HS-5 (cell line): Measurements from ENCODE around the gene CCDC88B.
"Not testable (repeated sequence)": the region's sequence is repeated elsewhere in the genome, so short reads cannot be mapped to it uniquely, and the experiment has no call there.

ENCODE experiments used
- DNase-seq: peaks from one replicate; pipeline ENCODE4 v3.0.0-alpha.2; 2012; ENCODE audit warnings: low read depth

CCDC88B gene

DNA sequence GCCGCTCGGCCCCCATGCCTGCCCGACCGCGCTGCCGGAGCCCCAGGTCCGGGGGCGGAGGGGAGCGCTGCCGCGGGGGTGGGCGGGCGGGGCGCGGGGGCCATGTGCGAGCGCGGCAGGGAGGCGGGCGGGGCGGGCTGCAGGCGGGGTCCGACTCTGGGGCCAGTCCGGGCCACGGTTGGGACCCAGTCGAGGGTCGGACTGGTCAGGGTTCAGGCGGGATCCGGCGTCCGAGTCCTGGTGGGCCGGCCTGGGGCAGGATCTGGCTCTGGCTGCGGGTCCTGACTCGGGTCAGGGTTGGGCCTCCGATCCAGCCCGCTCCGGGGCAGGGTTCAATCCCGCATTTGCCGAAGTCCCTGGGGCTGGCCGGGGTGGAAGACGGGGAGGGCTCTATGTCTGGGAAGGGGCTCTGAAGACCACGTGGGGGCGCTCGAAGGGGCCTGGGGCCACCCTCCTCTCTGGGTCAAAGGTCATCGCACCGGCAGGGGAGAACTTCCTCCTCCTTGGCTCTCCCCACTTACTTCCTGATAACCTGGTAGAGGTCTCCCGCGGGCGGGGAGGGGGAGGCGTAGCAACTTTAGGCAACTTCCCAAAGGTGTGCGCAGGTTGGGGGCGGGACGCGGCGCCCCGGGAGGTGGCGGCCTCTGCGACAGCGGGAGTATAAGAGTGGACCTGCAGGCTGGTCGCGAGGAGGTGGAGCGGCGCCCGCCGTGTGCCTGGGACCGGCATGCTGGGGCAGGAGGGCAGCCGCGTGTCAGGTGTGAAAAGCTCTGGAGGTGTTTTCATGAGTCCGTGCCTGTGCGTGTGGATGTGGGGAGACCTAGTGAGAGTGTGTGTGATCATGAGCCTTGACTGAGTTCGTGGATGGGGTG lies 34.1 kb upstream of the CCDC88B start:
- no peak for DNase-seq

DNA sequence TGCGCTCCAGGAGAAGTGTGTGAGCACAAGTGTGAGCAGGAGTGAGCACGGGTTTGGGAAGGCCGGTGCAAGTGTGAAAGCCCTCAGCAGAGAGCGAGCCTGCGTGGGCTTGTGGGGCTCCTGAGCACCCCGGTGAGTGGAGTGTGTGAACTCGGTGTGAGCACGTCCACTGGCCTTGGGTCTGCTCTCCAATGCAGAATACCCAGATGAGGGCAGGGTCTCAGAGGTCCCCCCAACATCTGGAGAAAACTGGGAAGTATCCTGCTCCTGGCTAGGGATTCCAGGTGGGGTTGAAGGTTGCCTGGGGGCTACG lies 33.5 kb upstream of the CCDC88B start:
- no peak for DNase-seq

DNA sequence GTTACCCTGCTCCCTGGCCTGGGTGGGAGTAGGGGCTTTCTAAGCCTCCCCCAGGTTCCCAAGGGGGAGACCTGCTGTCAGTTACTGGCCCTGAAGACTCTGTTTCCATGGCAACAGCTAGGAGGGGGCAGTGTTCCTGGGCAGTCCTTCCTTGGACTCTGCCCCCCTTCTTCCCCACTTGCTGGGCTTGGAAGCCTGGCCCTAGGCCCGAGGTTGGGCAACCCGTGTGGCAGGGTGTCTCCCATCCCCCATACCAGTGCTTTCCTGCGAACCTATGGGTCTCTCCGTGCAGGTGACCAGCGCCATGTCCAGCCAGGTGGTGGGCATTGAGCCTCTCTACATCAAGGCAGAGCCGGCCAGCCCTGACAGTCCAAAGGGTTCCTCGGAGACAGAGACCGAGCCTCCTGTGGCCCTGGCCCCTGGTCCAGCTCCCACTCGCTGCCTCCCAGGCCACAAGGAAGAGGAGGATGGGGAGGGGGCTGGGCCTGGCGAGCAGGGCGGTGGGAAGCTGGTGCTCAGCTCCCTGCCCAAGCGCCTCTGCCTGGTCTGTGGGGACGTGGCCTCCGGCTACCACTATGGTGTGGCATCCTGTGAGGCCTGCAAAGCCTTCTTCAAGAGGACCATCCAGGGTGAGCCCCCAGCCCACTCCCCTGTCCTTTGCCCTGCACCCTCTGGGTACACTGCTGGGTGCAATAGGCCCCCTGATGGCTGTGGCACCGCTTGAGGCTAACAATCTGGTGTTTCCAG lies 33.0 kb upstream of the CCDC88B start:
- DNase-seq, result no peak

DNA sequence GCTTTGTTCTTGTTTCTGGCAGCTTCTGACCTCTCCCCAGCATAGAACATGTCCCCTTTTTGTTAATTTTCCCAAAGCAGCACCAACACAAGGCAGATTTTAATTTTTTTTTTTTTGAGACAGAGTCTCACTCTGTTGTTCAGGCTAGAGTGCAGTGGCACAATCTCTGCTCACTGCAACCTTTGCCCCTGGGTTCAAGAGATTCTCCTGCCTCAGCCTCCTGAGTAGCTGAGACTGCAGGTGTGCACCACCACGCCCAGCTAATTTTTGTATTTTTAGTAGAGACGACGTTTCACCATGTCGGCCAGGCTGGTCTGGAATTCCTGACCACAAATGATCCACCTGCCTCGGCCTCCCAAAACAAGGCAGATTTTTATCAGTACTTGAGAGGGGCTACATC lies 32.2 kb upstream of the CCDC88B start:
- not testable (repeated sequence) for DNase-seq

DNA sequence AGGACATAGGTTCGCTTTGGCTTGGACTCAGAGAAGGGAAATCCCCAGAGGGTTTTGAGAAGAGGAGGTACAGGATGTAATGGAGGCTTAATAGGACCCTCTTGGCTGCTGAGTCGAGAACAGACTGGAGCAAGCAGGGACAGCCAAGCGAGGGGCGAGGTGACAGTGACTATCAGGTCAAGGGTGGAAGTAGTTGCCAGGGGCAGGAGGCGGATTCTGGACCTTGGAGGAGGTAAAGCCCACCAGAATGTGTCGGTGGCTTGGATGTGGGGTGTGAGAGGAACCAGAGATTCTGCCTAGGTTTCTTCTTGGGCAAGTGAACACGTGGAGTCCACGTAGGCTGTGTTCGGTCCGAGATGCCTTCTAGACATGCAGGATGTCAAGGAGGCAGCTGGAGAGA lies 27.1 kb upstream of the CCDC88B start:
- DNase-seq, result no peak

DNA sequence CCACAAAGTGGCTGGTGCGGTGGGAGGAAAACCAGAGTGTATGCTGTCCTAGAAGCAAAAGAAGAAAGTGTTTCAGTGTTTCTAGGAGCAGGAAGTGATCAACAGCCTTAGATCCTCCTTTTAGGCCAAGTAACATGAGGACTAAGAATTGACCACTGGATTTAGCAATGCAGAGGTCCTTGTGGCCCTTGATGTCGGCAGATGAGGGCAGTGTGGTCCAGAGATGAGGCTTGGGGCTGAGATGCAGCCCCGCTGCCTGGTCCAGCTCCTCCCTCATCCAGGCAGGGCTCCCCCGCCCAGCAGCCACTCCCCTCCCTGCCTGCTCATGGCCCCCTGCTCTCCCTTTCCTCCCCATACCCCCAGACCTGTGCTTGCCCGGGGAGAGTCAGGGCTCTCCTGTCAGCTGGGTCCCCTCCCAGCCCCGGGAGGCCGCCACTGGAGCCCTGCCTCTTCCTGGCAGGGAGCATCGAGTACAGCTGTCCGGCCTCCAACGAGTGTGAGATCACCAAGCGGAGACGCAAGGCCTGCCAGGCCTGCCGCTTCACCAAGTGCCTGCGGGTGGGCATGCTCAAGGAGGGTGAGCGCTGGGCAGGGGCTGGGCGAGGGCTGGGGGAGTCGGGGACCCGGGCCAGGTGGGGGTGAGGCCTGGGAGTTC lies 26.4 kb upstream of the CCDC88B start:
- DNase-seq, result no peak

DNA sequence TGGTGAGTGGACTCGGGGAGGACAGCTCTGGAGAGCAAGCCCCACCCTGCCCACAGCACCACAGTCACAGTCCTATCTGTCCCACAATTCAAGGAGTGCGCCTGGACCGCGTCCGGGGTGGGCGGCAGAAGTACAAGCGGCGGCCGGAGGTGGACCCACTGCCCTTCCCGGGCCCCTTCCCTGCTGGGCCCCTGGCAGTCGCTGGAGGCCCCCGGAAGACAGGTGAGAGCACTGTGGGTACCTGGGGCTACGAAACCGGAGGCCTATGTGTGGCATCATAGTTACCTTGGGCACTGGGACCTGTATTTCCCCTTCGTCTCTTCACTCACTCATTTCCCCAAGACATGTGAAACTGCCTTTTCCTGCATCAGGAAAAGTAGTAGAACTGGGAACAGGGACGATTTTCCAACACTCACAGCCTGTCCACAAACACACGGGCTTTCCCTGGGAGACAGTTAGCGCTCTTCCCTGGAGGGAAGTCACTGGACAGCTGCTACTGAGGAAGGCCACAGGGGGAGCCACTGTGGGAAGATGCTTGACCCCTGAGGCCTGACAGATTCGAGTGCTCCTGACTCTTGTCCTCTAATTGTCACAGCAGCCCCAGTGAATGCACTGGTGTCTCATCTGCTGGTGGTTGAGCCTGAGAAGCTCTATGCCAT lies 25.7 kb upstream of the CCDC88B start:
- no peak for DNase-seq

DNA sequence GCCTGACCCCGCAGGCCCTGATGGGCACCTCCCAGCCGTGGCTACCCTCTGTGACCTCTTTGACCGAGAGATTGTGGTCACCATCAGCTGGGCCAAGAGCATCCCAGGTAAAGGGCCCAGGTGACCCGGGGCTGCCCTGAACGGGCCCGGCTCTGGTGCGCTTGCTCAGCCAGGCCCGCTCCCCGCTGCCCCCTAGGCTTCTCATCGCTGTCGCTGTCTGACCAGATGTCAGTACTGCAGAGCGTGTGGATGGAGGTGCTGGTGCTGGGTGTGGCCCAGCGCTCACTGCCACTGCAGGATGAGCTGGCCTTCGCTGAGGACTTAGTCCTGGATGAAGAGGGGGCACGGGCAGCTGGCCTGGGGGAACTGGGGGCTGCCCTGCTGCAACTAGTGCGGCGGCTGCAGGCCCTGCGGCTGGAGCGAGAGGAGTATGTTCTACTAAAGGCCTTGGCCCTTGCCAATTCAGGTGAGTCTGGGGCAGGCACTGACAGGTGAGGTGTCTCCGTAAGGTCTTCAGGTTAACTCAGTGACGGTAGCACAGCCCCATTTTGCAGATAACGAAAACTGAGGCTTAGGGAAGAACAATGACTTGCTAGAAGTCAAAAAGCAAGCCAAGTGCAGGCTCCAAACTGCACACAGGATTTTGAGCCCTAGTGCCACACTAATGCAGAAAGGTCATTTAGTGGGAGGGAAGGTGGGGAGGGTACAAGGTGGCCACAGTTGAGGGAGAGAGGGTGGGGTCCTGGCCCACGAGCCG lies 25.0 kb upstream of the CCDC88B start:
- no peak for DNase-seq

DNA sequence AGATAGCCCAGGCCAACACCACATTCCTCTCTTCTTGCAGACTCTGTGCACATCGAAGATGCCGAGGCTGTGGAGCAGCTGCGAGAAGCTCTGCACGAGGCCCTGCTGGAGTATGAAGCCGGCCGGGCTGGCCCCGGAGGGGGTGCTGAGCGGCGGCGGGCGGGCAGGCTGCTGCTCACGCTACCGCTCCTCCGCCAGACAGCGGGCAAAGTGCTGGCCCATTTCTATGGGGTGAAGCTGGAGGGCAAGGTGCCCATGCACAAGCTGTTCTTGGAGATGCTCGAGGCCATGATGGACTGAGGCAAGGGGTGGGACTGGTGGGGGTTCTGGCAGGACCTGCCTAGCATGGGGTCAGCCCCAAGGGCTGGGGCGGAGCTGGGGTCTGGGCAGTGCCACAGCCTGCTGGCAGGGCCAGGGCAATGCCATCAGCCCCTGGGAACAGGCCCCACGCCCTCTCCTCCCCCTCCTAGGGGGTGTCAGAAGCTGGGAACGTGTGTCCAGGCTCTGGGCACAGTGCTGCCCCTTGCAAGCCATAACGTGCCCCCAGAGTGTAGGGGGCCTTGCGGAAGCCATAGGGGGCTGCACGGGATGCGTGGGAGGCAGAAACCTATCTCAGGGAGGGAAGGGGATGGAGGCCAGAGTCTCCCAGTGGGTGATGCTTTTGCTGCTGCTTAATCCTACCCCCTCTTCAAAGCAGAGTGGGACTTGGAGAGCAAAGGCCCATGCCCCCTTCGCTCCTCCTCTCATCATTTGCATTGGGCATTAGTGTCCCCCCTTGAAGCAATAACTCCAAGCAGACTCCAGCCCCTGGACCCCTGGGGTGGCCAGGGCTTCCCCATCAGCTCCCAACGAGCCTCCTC lies 24.1 kb upstream of the CCDC88B start:
- not testable (repeated sequence) for DNase-seq

DNA sequence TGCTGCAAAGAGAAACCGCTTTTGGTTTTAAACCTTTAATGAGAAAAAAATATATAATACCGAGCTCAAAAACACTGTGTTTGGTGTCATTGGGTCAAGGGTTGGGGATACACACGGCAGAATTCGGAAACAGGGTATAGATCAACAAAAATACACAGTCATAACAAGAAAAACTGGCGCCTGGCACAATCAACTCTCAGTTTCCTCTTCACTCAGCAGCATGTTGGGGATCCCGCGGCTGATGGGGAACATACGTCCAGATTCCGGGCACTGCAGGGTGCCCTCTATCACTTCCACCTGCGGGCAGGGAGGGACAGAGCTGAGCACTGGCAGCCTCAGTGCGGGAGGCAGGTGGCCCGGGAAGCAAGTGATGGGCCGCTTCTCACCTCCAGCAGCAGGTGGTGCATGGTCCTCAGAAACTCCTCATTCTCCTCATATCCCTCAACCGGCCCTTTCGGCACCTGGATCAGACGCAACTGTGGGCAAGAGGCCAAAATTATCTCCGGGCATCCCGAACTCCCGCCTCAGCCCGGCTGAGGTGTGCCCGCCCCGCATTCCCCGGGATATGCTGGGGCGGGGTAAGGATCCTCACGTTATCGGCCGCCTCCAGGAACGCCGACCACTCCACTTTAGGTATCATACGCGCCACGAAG lies 23.2 kb upstream of the CCDC88B start:
- no peak for DNase-seq

DNA sequence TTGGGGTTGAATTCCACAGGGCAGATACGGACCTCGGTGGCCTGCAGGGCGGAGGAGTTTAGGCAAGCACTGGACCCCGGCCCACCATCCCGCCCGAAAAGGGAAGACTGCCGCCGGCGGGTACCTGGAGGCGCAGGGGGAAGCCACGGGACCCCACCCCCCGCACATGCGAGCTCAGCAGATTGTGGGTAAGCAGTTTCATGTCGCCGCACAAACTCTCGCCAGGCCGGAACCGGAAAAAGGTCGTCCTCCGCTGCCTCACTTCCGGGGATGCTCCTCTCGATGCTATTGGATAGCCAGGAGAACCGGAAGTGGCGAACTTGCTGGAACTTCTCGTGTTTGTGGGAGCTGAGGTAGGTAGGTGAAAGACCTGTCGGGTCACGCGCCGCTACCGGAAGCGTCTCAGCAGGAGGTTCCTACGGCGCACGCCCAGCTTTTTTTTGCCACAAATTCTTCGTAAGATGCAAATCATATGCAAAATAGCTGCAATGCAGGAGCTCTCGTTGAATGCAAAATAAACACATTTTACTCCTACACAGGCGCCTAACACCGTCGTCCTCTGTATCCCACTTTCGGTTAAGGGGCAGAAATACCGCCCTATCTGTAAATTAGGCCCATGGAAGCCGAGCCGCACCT lies 22.6 kb upstream of the CCDC88B start, which contains the start of gene TRMT112:
TRMT112 (minus strand) TSS at position 235 of the 636 bp plus-strand sequence; CDS start at position 202, 33 bp downstream.
- DNase-seq, result peak; percentile 87

DNA sequence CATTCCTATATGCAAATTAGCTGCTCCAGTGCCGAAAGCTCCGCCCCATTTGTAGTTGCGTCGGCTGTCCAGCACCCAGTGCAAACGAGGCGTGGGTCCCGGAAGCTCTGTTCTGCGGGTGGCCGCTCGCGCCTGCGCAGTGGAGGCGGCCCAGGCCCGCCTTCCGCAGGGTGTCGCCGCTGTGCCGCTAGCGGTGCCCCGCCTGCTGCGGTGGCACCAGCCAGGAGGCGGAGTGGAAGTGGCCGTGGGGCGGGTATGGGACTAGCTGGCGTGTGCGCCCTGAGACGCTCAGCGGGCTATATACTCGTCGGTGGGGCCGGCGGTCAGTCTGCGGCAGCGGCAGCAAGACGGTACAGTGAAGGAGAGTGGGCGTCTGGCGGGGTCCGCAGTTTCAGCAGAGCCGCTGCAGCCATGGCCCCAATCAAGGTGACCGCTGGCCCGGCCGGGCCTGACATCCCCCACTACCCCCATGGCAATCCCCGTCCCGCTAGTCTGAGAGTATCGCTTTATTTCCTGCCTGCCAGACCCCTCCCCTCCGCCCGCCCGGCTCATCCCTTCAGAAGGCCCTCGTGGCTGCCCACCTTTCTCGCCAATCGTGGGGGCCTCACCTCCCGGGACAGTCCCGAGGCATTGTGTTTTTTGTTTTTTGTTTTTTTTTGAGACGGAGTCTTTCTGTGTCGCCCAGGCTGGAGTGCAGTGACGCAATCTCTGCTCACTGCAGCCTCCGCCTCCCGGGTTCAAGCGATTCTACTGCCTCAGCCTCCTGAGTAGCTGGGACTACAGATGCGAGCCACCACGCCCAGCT lies 21.8 kb upstream of the CCDC88B start, which contains the start of gene PRDX5:
PRDX5 (plus strand) TSS at position 161 of the 805 bp plus-strand sequence; CDS start at position 256, 95 bp downstream.
- DNase-seq, result peak; percentile 86

DNA sequence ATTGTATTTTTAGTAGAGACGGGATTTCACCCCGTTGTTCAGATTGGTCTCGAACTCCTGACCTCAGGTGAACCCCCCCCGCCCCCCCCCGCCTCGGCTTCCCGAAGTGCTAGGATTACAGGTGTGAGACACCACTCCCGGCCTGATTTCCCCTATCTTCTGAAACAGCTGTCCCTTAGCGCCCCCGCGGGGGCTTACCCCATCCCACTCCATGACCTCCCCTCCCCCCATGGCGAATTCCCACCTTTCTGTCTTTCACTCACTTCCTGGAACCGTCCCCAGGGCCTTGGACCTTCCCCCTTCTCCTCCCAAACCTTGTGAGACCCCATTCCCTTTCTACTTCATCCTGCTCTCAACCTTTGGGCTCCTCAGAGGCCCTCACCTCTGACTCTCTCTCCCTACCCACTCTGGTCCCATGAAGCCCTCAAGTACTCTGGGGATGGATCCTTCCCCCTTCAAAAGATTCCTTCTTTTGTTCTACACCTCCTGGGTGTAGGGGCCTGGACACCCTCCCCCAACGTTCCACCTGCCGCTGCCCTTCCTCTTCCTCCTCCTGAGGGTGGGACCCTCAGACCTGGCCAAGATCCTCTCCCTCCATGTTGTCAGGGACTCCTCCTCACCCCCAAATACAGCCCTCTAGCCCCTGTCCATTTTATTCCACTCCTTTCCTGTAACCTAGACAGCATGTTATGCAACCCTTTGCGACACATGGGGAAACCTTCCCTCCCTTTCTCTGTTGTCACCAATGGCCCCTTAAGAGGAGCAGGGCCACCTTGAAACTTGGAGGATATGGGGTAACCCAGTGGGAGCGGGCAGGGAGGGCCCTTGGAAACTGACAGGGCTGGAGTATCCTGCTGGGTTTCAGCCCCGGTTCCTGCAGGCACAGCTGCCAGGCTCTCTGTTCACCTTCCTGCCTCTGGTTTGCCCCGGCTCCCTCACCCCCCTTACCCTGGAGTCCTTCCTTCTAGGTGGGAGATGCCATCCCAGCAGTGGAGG lies 20.9 kb upstream of the CCDC88B start:
- DNase-seq, result no peak

DNA sequence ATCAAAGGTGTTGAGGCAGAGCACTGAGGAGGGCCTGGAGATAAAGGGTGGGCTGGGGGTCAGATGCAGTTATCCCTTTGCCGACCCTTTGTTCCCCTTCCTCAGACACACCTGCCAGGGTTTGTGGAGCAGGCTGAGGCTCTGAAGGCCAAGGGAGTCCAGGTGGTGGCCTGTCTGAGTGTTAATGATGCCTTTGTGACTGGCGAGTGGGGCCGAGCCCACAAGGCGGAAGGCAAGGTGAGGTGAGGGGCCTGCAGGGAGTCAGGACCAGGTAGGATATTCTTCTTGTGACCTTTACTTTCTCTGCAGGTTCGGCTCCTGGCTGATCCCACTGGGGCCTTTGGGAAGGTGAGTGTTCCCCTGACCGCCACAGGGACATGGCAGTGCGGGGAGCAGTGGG lies 19.4 kb upstream of the CCDC88B start:
- DNase-seq, result no peak

DNA sequence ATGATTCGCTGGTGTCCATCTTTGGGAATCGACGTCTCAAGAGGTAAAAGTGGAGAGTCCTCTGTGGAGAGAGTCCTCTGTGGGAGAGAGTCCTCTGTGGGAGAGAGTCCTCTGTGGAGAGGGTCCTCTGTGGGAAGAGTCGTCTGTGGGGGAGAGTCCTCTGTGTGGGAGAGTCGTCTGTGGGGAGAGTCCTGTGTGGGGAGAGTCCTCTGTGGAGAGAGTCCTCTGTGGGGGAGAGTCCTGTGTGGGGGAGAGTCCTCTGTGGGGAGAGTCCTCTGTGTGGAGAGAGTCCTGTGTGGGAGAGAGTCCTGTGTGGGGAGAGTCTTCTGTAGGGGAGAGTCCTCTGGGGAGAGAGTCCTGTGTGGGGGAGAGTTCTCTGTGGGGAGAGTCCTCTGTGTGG lies 19.0 kb upstream of the CCDC88B start:
- DNase-seq, result no peak

DNA sequence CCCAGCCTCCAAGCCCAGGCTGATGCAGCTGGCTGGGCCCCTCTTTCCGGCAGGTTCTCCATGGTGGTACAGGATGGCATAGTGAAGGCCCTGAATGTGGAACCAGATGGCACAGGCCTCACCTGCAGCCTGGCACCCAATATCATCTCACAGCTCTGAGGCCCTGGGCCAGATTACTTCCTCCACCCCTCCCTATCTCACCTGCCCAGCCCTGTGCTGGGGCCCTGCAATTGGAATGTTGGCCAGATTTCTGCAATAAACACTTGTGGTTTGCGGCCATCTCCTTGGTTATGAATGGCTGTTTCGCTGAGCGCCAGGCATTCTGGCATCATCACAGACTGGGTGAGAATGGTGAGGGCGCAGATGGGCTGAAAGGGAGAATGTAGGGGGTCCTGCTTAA lies 18.5 kb upstream of the CCDC88B start:
- DNase-seq, result no peak

DNA sequence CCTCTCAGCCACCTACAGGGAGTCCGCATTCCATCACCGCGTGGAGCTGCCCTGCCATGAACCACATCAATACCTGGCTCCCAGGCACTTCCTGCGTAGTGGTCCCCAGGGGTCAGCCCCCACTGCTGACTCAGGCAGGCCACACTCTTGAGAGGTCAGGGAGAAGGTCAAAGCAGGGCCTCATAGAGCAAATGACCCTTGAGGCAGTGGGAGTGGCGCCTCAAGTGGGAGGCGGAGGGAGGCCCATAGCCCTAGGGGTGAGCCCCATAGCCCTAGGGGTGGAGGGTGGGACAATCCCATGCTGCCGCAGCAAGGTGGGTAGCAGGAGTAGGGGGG lies 17.1 kb upstream of the CCDC88B start:
- DNase-seq, result no peak
